ENCODE results near the gene SNUPN. TPM values are rescaled to one million over a fixed set of nuclear protein-coding genes. Genes with fewer than 3 reads are reported as not detected.

The SNUPN gene
- total RNA-seq, 1 experiment from 2014 or later, result 27.9 TPM

GRCh38 chr15:75673426-75674235, 48.1 kb upstream of the SNUPN start:
- ATAC-seq (no peak), DNase-seq (ENCODE audit: low spot score) (no peak)
- Mint-ChIP-seq H3K36me3 (no peaks in the 10 kb centered on the region; the same call in 1 of the 2 replicates), H3K4me3 (no peak overlapping the region), H3K4me1 (peaks cover 20% of the 10 kb centered on the region), H3K27ac (no peak overlapping the region), H3K9me3 (no peaks in the 10 kb centered on the region), H3K27me3 (ENCODE audit: low read depth) (no peaks in the 10 kb centered on the region)
- TF ChIP-seq USF2 (CRISPR knock-in tag; IDR thresholded peaks at IDR 0.05), result no peak
- TF ChIP-seq SP1 (CRISPR knock-in tag; conservative IDR thresholded peaks at IDR 0.05), result no peak
- TF ChIP-seq HMGA2 (CRISPR knock-in tag; IDR thresholded peaks at IDR 0.05), result no peak
- no peak for TF ChIP-seq GRHL2 (CRISPR knock-in tag; IDR thresholded peaks at IDR 0.05; ENCODE audit: insufficient replicate concordance, severe bottlenecking)
- no peak for TF ChIP-seq ZNF532 (CRISPR knock-in tag; IDR thresholded peaks at IDR 0.05; ENCODE audit: borderline replicate concordance)
- TF ChIP-seq MLX (CRISPR knock-in tag; IDR thresholded peaks at IDR 0.05), result no peak
- TF ChIP-seq ZNF317 (CRISPR knock-in tag; IDR thresholded peaks at IDR 0.05; ENCODE audit: borderline replicate concordance, low read depth), result no peak
- TF ChIP-seq CBFB (CRISPR knock-in tag; IDR thresholded peaks at IDR 0.05; ENCODE audit: low read depth), result no peak
- TF ChIP-seq NFE2L1 (CRISPR knock-in tag; IDR thresholded peaks at IDR 0.05), result no peak
- TF ChIP-seq TEAD1 (CRISPR knock-in tag; IDR thresholded peaks at IDR 0.05), result no peak
- ChIA-PET CTCF (interaction anchor here (0.7 to 2.1 kb wide), 6 partner anchors 11 to 306 kb away, joined by 3 to 11 read pairs (median 6); partner anchors contain the start of genes MAN2C1 and SNX33), POLR2A (interaction anchor here (1.0 to 2.0 kb wide), 5 partner anchors 12 to 34 kb away, joined by 3 to 12 read pairs (median 3); partner anchors contain the start of genes IMP3 and SNX33)

GRCh38 chr15:75672646-75673425, 47.3 kb upstream of the SNUPN start:
- Mint-ChIP-seq H3K9me3 (no peaks in the 10 kb centered on the region), H3K36me3 (no peaks in the 10 kb centered on the region; the same call in 1 of the 2 replicates), H3K4me1 (peaks cover 20% of the 10 kb centered on the region), H3K27ac (peak overlapping the region; percentile 89; the same call in 1 of the 2 replicates), H3K4me3 (no peak overlapping the region), H3K27me3 (ENCODE audit: low read depth) (no peaks in the 10 kb centered on the region)
- DNase-seq (ENCODE audit: low spot score), result no peak
- CTCF ChIA-PET, result interaction anchor here (0.7 to 2.1 kb wide), 8 partner anchors 12 to 305 kb away, joined by 3 to 11 read pairs (median 6); partner anchors contain the start of genes MAN2C1 and SNX33
- ATAC-seq, result peak; percentile 39
- POLR2A ChIA-PET, result interaction anchor here (1.0 to 2.2 kb wide), 7 partner anchors 12 to 218 kb away, joined by 3 to 12 read pairs (median 3); partner anchors contain the start of genes IMP3 and SNX33
- 0 out of 2 replicates have a peak, but pooled peaks have one; percentile 34 for TF ChIP-seq CREB1 (CRISPR knock-in tag; IDR thresholded peaks at IDR 0.05)
- TF ChIP-seq ESRRA (CRISPR knock-in tag; IDR thresholded peaks at IDR 0.05; ENCODE audit: borderline replicate concordance), result no peak
- no peak for TF ChIP-seq AFF4 (CRISPR knock-in tag; IDR thresholded peaks at IDR 0.05; ENCODE audit: borderline replicate concordance)
- TF ChIP-seq CBFB (CRISPR knock-in tag; IDR thresholded peaks at IDR 0.05; ENCODE audit: low read depth), result no peak

Measured in WTC11 (cell line).